ENCODE data around the gene FAM227B. TPM values are rescaled to one million over a fixed set of nuclear protein-coding genes. Genes with fewer than 3 reads are reported as not detected.

The FAM227B gene
- total RNA-seq, 2 donors from 2014 or later: 7.5 to 14.4 TPM

GRCh38 chr15:49650676-49651075 is 30.1 kb upstream of the FAM227B start:
- Histone ChIP-seq H3K36me3 (no peaks in the 10 kb centered on the region), H3K4me3 (no peak overlapping the region), H3K27ac (no peak overlapping the region), H3K27me3 (no peaks in the 10 kb centered on the region), H3K9me3 (peaks cover 0 to 23% of the 10 kb centered on the region in 2 donors), H3K4me1 (peaks cover 0 to 5% of the 10 kb centered on the region in 2 donors)
- no peak for DNase-seq (ENCODE audit: low spot score)
- TF ChIP-seq CTCF (IDR thresholded peaks at IDR 0.05): no peak

- no peak overlapping the region for H3K4me3 ChIP-seq
- no peaks in the 10 kb centered on the region for H3K27me3 ChIP-seq
- no peaks in the 10 kb centered on the region for H3K36me3 ChIP-seq
- H3K4me1 ChIP-seq: peaks cover 0 to 12% of the 10 kb centered on the region in 2 donors
- no peak for DNase-seq (ENCODE audit: low spot score)
- no peak overlapping the region for H3K27ac ChIP-seq
- peaks cover 0 to 23% of the 10 kb centered on the region in 2 donors for H3K9me3 ChIP-seq
- no peak for TF ChIP-seq CTCF (IDR thresholded peaks at IDR 0.05)
Observed at GRCh38 chr15:49649987-49650386, 29.4 kb upstream of the FAM227B start.

GRCh38 chr15:49646891-49647290 is 26.3 kb upstream of the FAM227B start:
- Histone ChIP-seq H3K27ac (no peak overlapping the region), H3K9me3 (no peaks in the 10 kb centered on the region), H3K4me3 (no peak overlapping the region), H3K36me3 (no peaks in the 10 kb centered on the region), H3K4me1 (peaks cover 0 to 20% of the 10 kb centered on the region in 2 donors), H3K27me3 (no peaks in the 10 kb centered on the region)
- no peak for TF ChIP-seq CTCF (IDR thresholded peaks at IDR 0.05)
- no peak for DNase-seq (ENCODE audit: low spot score)

GRCh38 chr15:49645941-49646340 is 25.3 kb upstream of the FAM227B start:
- no peak overlapping the region for H3K27ac ChIP-seq
- DNase-seq (ENCODE audit: low spot score): no peak

GRCh38 chr15:49645277-49645676 is 24.7 kb upstream of the FAM227B start:
- no peaks in the 10 kb centered on the region for H3K27me3 ChIP-seq
- no peak for TF ChIP-seq CTCF (IDR thresholded peaks at IDR 0.05)
- H3K4me1 ChIP-seq: peaks cover 0 to 20% of the 10 kb centered on the region in 2 donors
- H3K9me3 ChIP-seq: no peaks in the 10 kb centered on the region
- H3K36me3 ChIP-seq: no peaks in the 10 kb centered on the region
- DNase-seq (ENCODE audit: low spot score): no peak
- H3K4me3 ChIP-seq: no peak overlapping the region
- H3K27ac ChIP-seq: peak overlapping the region in 1 of 2 donors; percentile 45

More at GRCh38 chr15:49645941-49646340, 25.3 kb upstream of the FAM227B start:
- peaks cover 0 to 20% of the 10 kb centered on the region in 2 donors for H3K4me1 ChIP-seq
- TF ChIP-seq CTCF (IDR thresholded peaks at IDR 0.05): no peak
- no peaks in the 10 kb centered on the region for H3K36me3 ChIP-seq
- no peaks in the 10 kb centered on the region for H3K9me3 ChIP-seq
- H3K4me3 ChIP-seq: no peak overlapping the region
- no peaks in the 10 kb centered on the region for H3K27me3 ChIP-seq

- Histone ChIP-seq H3K27ac (peak overlapping the region in 1 of 2 donors; percentile 45), H3K9me3 (no peaks in the 10 kb centered on the region), H3K27me3 (no peaks in the 10 kb centered on the region), H3K4me3 (no peak overlapping the region), H3K4me1 (peaks cover 0 to 20% of the 10 kb centered on the region in 2 donors), H3K36me3 (no peaks in the 10 kb centered on the region)
- TF ChIP-seq CTCF (IDR thresholded peaks at IDR 0.05): no peak
- no peak for DNase-seq (ENCODE audit: low spot score)
Observed at GRCh38 chr15:49644364-49644794, 23.8 kb upstream of the FAM227B start.

Measured in right atrium auricular region (tissue), 2 donors.